HG03139 (cell line): ENCODE data around the gene METRN.
"Not testable (repeated sequence)": the region's sequence is repeated elsewhere in the genome, so short reads cannot be mapped to it uniquely, and the experiment has no call there.

Source experiments
- ATAC-seq: cut with Tn5 transposase; IDR thresholded peaks from one replicate; pipeline ENCODE4 v1.9.1; 2021; ENCODE audit not compliant: unreplicated experiment

The METRN gene

GRCh38 chr16:708959-709358, 6.0 kb upstream of the METRN start:
- ATAC-seq: no peak

DNA sequence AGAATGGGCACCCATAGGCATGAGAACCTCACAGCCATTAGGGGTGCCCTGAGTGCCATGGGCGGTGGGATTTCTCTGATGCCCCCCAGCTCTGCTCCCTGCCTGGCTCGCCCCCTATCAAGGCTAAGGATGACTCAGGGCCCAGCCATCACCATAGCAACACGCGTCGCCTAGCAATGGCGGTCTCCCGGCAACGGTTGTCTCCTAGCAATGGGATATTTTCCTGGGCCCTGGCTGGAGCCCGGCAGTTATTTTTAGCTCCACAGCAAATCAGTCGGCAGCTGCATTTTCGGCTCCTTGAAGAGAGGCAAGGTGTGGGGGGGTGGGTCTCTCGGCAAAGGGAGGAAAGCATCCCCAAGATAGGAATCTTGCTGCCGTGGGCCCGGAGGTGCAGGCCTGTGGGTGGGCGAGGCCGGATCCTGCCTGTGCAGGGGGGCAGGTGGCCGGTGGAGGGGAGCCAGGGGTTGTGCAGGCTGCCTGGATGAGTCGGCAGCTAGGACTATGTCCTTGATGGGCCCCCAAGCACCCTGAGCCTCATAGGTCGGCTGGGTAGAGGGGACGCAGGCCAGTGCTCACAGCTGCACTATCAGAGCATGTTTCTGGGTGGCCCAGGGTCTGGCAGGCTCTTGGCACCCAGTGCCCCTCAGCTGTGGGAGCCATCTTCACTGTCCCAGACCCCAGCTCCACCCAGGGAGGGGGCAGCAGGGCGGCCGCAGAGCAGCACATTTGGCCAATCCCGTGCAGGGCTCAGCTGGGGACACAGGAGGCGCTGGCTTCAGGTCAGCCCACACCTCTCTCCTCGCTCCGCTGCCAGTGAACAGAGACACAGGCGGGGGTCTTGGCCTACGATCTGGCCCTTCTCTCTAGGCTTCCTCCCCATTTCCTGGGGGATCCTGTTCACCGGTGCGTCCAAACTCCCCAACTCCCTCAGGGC, 5.1 kb upstream of the METRN start:
- no peak for ATAC-seq

DNA sequence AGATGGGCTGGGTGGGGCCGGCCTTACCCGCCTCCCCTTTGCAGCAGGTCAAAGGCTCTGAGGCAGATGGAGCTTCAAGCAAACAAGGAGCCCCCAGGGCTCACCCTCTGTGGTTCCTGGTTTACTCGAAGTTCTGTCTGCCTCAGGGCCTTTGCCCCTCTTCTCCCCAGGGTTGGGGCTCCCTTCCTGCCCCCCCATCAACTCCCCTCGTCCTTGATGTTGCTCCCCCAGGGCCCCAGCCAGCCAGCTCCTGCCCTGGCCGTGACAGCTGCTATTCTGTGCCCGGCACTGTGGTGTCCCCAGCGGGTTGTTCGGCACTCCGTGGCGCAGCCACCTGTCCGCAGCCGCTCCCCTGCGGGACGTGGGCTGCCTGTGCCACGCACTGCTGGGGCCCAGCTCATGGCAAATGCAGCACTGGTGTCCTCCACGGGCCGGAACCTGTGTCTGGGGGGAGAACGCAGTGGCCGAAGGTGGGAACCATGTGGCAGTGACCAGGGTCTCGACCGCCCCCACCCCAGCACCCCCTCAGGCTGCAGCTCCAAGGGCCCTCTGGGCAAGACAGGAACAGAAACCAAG, 4.3 kb upstream of the METRN start:
- ATAC-seq: no peak

GRCh38 chr16:711084-711483, 3.8 kb upstream of the METRN start:
- no peak for ATAC-seq

GRCh38 chr16:711548-712320, 3.2 kb upstream of the METRN start:
- ATAC-seq: no peak

- not testable (repeated sequence) for ATAC-seq
Observed at GRCh38 chr16:712740-713250, 2.1 kb upstream of the METRN start.

DNA sequence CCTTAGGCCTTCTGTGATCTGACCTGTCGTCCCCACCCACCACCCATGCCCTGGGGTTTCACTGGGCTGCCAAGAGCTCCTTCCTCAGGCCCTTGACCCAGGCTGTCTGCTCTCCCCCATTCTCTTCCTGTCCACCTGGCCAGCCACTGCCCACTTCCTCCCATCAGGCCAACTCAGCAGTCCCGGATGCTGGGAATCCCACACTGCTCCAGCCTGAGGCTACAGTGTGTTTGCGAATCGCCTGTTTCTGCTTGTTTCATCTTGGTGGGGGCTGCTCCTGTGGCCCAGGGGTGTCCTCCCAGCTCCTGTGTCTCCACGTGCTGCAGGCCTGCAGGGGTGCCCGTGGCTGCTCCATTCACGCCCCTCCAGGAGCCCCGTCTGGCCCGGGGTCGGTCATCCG, 839 bp upstream of the METRN start:
- no peak for ATAC-seq

GRCh38 chr16:715477-716199, 720 bp downstream of the METRN start:
- no peak for ATAC-seq

DNA sequence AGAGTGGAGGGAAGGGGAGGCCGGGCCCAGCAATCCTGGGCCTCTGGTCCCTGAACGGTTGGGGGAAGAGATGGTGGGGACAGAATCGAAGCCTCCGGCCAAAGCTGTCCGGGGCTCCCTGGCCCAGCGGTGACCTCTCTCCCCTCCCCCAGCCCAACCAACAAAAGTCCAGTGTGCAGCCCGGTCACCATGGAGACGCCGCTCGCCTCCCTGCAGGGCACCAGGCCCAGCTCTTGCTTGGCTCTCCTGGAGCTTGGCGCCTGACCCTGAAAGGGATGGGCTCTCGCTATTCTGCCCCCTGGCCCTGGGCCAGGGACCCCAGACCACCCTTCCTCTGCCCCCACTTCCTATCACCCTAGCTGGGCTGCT, 1.3 kb downstream of the METRN start:
- ATAC-seq: no peak

GRCh38 chr16:716768-717325, 1.9 kb downstream of the METRN start:
- ATAC-seq: no peak

- no peak for ATAC-seq
Observed at GRCh38 chr16:717450-718245, 2.7 kb downstream of the METRN start.

DNA sequence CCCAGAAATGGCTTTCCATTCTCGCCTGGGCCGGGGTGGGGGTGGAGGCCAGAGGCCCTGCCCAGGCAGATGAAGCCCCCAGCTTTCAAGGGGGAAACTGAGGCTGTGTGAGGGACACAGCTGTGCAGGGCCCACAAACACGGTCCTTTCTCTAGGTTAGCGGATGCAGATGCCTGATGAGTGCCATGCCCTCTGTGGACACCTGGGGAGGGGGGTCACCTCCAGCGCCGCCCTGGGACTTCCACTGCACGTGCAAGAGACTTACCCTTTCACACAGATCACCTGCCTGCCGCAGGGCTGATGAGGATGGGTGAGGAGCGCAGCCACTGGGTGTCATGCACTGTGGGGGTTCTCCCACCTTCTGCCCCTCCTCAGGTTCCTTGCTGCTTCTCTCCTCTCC, 3.5 kb downstream of the METRN start:
- no peak for ATAC-seq

DNA sequence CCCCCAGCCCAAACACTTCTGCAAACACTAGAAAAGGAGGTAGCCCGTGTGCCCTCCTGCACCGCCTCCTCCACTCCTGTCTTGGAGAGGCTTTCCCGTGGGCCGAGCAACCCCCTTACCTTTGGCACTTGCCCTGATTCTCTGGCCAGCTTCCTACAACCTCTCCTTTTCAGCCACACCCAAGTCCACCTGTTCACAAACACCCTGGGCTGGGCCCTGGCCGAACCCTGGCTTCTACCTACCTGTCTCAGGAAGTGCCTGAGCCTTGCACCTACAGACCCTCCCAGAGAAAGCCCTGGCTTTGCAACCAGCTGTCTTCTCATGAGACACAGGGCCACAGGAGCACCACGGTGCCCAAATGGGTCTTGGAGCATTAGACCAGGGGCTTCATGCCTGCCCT, 4.0 kb downstream of the METRN start:
- ATAC-seq: no peak

DNA sequence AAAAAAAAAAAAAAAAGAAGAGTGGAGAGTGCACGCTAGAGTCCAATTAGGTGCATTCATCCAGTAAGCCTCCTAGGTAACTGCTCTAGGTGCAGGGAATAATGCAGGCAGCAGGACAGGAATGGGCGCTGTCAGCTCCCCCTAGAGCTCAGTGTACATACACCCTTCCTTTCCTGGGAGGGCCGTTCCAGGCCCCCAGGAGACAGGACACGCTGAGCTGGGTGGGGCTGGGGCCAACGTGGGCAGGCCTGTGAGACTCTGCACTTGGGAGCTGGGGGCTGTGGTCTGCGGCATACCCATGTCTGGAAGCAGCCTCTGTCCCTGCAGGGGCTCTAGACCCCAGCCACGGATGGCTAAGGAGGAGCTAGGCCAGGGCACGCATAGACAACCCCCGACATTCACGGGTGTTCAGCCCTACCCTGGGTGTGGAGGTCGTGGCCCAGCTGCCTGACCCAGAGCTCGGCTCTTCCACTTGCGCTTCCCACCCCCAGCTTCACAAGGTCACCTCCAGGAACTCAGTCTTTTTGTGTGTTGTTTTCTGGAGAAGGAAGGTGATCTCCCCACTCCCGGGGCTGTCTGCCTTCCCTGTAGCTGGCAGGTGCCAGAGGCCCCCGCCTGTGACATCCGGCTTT, 5.0 kb downstream of the METRN start:
- no peak for ATAC-seq

- ATAC-seq: peak; percentile 26
Observed at GRCh38 chr16:720447-720989, 5.6 kb downstream of the METRN start.

- ATAC-seq: peak; percentile 57
Observed at GRCh38 chr16:720990-721764, 6.3 kb downstream of the METRN start, which contains the start of gene ANTKMT. ANTKMT (plus strand) TSS chr16:721146; CDS start chr16:721275, 129 bp downstream.

DNA sequence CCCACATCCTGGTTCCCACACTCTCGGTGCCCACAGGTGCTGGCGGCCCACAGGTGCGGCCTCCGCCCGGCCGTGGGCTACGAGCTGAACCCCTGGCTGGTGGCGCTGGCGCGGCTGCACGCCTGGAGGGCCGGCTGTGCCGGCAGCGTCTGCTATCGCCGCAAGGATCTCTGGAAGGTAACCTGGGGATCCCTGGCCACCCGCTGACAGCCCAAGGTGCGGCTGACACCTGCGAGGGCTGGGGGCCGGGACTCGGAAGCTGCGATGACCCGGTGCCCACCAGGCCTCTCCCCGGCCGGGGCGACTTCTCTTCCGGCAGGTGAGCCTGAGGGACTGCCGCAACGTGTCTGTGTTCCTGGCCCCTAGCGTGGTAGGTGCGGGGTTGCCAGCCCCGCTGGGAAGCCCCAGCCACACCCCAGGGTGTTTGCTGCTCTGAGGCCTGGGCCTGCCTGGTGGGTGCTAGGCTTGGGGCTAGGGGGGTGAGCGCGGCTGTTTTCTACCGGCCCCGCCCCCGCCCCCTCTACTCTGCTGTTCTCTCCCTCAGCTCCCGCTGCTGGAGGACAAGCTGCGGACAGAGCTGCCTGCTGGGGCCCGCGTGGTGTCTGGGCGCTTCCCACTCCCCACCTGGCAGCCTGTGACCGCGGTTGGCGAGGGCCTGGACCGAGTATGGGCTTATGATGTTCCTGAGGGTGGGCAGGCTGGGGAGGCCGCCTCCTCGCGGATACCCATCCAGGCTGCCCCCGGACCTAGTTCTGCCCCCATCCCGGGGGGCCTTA, 7.0 kb downstream of the METRN start:
- ATAC-seq: no peak
